Measurements from ENCODE around the gene SMPD2.
A peak's percentile ranks its signal among the peaks of the same experiment; 100 is the strongest.

Gene SMPD2, protein sequence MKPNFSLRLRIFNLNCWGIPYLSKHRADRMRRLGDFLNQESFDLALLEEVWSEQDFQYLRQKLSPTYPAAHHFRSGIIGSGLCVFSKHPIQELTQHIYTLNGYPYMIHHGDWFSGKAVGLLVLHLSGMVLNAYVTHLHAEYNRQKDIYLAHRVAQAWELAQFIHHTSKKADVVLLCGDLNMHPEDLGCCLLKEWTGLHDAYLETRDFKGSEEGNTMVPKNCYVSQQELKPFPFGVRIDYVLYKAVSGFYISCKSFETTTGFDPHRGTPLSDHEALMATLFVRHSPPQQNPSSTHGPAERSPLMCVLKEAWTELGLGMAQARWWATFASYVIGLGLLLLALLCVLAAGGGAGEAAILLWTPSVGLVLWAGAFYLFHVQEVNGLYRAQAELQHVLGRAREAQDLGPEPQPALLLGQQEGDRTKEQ

DNA sequence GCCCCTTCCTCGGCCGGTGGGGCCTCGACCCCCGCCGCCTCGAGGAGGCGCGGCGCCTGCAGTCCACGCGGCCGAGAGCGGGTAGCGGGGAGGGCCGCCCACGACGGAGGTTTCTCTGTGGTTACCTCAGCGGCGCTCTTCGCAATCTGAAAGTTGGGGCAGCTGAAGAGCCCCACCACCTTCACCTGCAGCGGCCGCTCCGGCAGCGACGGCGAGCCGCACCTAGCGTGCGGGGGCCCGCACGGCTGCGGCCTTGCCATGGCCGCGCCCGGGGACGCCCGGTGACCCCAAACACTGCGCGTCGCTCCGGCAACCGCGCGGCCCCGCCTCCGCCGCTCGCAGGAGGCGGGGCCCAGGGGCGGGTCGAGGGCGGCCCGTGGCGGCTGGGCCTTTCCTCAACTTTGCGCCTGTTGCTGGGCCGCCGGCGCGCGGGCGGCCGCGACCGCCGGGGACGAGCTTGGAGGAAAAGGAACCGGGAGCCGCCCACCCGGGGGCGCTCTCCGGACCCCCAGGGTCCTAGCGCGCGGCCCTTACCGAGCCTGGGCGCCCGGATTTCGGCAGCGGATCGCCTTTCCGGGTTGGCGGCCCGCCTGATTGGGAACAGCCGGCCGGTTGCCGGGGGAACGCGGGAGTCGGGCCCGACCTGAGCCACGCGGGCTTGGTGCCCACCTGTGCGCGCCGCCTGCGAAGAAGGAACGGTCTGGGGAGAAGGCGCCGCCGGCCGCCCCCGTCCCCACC is at the start of gene SMPD2, which contains the start of gene PPIL6:
SMPD2 (plus strand) TSS at position 394 of the 738 bp plus-strand sequence. CDS start 398 bp downstream, outside the sequence.
PPIL6 (minus strand) TSS at position 298 of the 738 bp plus-strand sequence; CDS start at position 260, 38 bp downstream.
- peak within 1 kb of the TSS; percentile 91 for H3K4me3 ChIP-seq (ENCODE audit: low read depth, low read length)
- H3K36me3 ChIP-seq (ENCODE audit: control insufficient read depth, insufficient read depth, low read length) = peaks cover 26% of the 10 kb centered on the region
- no peaks in the 10 kb centered on the region for H3K9me3 ChIP-seq (ENCODE audit: control insufficient read depth, insufficient read depth, low read length)
- peaks cover 7% of the 10 kb centered on the region for H3K4me1 ChIP-seq (ENCODE audit: control insufficient read depth, insufficient read depth, low read length)
- H3K27me3 ChIP-seq (ENCODE audit: control insufficient read depth, insufficient read depth, low read length) = peaks cover 6% of the 10 kb centered on the region
- peak within 1 kb of the TSS; percentile 81 for H3K9ac ChIP-seq (ENCODE audit: low read depth, low read length)

DNA sequence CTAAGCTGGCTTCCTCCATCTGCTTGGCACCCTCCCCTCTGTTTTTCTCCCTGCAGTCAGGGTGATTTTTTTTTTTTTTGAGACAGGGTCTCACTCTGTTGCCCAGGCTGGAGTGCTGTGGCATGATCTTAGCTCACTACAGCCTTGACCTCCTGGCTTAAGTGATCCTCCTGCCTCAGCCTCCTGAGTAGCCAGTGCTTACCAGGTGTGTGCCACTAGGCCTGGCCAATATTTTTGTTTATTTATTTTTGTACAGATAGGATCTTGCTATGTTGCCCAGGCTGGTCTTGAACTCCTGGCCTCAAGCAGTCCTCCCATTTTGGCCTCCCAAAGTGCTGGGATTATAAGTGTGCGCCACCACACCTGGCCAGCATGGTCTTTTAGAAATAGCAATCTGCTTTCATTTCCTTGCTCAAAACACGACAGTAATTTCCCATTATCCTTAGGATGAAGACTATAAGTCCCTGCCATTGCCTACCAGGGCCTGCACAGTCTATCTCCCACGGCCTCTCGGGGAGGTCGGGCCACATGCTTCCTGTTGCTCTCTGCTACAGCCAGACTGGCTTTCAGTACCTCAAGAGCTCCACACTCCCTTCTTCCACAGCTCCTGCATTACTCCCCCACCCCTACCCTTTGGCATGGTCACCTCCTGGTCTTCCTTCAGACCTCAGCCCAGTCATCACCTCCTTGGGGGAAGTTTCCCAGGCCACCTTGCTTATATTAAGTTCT is 47.2 kb upstream of the SMPD2 start:
- H3K4me3 ChIP-seq (ENCODE audit: low read depth, low read length) = no peak overlapping the region
- H3K9ac ChIP-seq (ENCODE audit: low read depth, low read length) = no peak overlapping the region
- no peaks in the 10 kb centered on the region for H3K36me3 ChIP-seq (ENCODE audit: control insufficient read depth, insufficient read depth, low read length)

DNA sequence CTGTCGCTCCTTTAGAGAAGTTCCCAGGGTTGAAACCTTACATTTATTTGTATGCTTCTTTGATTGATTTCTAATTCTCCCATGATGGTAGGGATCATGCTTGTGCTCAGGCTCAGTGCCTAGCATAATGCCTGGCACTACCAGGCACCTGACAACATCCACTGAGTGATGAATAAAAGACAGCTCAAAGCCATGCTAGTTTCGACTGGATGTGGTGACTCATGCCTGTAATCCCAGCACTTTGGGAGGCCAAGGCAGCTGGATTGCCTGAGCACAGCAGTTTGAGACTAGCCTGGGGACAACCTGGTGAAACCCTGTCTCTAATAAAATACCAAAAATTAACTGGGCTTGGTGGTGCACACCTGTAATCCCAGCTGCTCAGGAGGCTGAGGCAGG is 46.6 kb upstream of the SMPD2 start:
- no peaks in the 10 kb centered on the region for H3K9me3 ChIP-seq (ENCODE audit: control insufficient read depth, insufficient read depth, low read length)
- no peak overlapping the region for H3K4me3 ChIP-seq (ENCODE audit: low read depth, low read length)
- H3K4me1 ChIP-seq (ENCODE audit: control insufficient read depth, insufficient read depth, low read length) = no peaks in the 10 kb centered on the region
- no peaks in the 10 kb centered on the region for H3K27me3 ChIP-seq (ENCODE audit: control insufficient read depth, insufficient read depth, low read length)
- no peaks in the 10 kb centered on the region for H3K36me3 ChIP-seq (ENCODE audit: control insufficient read depth, insufficient read depth, low read length)
- H3K9ac ChIP-seq (ENCODE audit: low read depth, low read length) = no peak overlapping the region

More for the DNA sequence above, 47.2 kb upstream of the SMPD2 start:
- Histone ChIP-seq H3K4me1 (ENCODE audit: control insufficient read depth, insufficient read depth, low read length) (no peaks in the 10 kb centered on the region), H3K9me3 (ENCODE audit: control insufficient read depth, insufficient read depth, low read length) (no peaks in the 10 kb centered on the region), H3K27me3 (ENCODE audit: control insufficient read depth, insufficient read depth, low read length) (no peaks in the 10 kb centered on the region)

DNA sequence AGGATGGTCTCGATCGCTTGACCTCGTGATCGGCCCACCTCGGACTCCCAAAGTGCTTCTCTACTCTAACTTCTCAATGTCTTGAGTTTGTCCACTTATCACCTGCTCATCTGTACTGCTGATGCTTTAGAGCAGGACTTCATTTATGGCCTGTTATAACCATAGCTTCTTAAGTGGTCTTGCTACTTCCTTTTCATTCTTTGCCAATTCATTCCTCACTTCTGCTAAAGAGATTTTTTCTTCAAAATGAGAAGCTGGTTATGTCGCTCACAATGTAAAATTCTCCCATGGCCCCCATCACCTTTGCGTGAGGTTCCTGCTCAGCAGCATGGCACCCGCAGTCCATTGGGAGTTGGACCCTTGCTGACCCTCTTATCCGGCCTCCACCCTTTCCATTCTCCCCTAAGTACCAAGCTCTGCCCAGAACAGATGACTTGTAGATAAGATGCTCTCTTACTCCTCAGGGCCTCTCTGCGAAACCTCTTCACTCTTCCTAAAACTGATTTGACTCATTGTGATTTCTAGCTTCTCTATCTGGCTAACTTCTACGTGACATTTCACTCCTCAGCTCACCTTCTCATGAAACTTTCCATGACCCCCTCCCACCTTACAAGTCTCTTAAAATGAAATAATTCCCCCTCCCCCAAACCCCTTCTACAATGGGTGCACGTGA is 44.3 kb upstream of the SMPD2 start:
- Histone ChIP-seq H3K9me3 (ENCODE audit: control insufficient read depth, insufficient read depth, low read length) (no peaks in the 10 kb centered on the region), H3K9ac (ENCODE audit: low read depth, low read length) (no peak overlapping the region), H3K36me3 (ENCODE audit: control insufficient read depth, insufficient read depth, low read length) (no peaks in the 10 kb centered on the region), H3K4me1 (ENCODE audit: control insufficient read depth, insufficient read depth, low read length) (no peaks in the 10 kb centered on the region), H3K4me3 (ENCODE audit: low read depth, low read length) (no peak overlapping the region), H3K27me3 (ENCODE audit: control insufficient read depth, insufficient read depth, low read length) (no peaks in the 10 kb centered on the region)

DNA sequence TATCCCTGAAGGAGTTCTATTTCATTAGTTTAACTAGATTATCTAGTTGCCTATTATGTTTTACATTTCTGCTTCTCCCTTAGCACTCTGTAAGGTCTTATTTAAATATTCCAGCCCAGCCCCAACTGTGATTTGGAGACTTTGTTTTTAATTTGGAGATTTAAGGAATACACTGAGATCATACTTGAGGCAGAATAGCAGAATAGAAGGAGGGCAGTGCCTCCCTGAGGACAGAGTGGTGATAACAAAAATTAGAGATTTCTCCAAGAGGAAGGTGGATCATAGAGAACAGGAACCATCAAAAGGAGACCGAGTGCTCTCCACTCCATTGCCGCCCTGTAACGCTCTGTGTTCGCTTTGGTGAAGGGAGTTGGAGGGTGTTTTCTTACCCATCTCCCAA is 43.5 kb upstream of the SMPD2 start:
- Histone ChIP-seq H3K9ac (ENCODE audit: low read depth, low read length) (no peak overlapping the region), H3K36me3 (ENCODE audit: control insufficient read depth, insufficient read depth, low read length) (no peaks in the 10 kb centered on the region), H3K27me3 (ENCODE audit: control insufficient read depth, insufficient read depth, low read length) (no peaks in the 10 kb centered on the region), H3K4me3 (ENCODE audit: low read depth, low read length) (no peak overlapping the region), H3K4me1 (ENCODE audit: control insufficient read depth, insufficient read depth, low read length) (no peaks in the 10 kb centered on the region), H3K9me3 (ENCODE audit: control insufficient read depth, insufficient read depth, low read length) (no peaks in the 10 kb centered on the region)

DNA sequence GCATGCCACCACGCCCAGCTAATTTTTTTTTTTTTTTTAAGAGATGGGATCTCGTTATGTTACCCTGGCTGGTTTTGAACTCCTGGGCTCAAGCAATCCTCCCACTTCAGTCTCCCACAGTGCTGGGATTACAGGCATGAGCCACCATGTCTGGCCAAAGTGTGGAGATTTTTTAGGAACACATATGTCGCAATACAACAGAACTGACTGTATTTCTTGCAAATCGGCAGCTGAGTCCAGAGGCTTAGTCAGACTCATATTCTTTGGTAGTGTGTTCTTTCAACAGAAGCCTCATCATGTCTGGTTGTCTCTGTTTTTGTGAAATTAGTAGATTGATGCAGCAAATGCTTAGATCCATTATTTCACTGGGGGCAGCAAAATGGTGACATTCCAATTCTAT is 34.3 kb upstream of the SMPD2 start:
- no peaks in the 10 kb centered on the region for H3K36me3 ChIP-seq (ENCODE audit: control insufficient read depth, insufficient read depth, low read length)
- no peak overlapping the region for H3K9ac ChIP-seq (ENCODE audit: low read depth, low read length)
- H3K4me3 ChIP-seq (ENCODE audit: low read depth, low read length) = no peak overlapping the region
- H3K4me1 ChIP-seq (ENCODE audit: control insufficient read depth, insufficient read depth, low read length) = no peaks in the 10 kb centered on the region
- no peaks in the 10 kb centered on the region for H3K27me3 ChIP-seq (ENCODE audit: control insufficient read depth, insufficient read depth, low read length)
- no peaks in the 10 kb centered on the region for H3K9me3 ChIP-seq (ENCODE audit: control insufficient read depth, insufficient read depth, low read length)

DNA sequence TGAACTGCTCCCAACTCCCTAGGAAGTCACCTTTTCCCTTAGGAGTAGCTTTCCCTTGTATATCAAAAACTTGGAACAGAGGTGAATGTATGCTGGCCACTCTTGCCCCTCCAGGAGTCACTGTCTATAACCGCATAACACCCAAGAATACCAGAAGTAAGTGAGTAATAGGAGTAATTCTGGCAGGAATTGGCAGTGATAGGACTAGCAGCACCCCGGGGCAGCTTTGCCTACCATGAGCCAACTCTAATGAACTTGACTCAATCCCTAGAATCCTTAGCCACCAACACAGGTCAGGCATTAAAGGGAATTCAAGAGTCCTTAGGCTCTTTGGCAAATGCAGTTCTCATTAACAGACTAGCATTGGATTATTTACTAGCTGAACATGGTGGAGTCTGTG is 29.5 kb upstream of the SMPD2 start:
- H3K27me3 ChIP-seq (ENCODE audit: control insufficient read depth, insufficient read depth, low read length) = no peaks in the 10 kb centered on the region
- no peaks in the 10 kb centered on the region for H3K36me3 ChIP-seq (ENCODE audit: control insufficient read depth, insufficient read depth, low read length)
- no peak overlapping the region for H3K4me3 ChIP-seq (ENCODE audit: low read depth, low read length)
- H3K9ac ChIP-seq (ENCODE audit: low read depth, low read length) = no peak overlapping the region
- no peaks in the 10 kb centered on the region for H3K4me1 ChIP-seq (ENCODE audit: control insufficient read depth, insufficient read depth, low read length)
- H3K9me3 ChIP-seq (ENCODE audit: control insufficient read depth, insufficient read depth, low read length) = no peaks in the 10 kb centered on the region

DNA sequence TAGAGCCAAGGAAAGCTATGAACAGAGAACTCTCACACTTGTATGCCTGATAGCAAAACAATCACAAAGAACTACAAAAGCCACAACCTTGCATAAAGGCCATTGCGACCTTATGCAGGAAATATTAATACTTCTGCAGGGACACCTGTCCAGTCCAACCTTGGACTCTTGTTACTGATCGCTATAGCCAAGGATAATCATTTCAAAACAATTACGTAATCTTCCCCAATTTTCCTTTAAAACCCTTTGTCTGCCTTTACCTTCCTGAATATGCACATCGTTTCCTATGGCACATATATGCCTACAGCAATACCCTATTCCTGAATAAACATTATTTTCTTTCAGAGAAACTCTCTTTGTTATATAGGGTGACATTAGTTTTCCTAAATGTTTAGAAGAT is 22.9 kb upstream of the SMPD2 start:
- Histone ChIP-seq H3K27me3 (ENCODE audit: control insufficient read depth, insufficient read depth, low read length) (no peaks in the 10 kb centered on the region), H3K36me3 (ENCODE audit: control insufficient read depth, insufficient read depth, low read length) (no peaks in the 10 kb centered on the region), H3K4me3 (ENCODE audit: low read depth, low read length) (no peak overlapping the region), H3K4me1 (ENCODE audit: control insufficient read depth, insufficient read depth, low read length) (no peaks in the 10 kb centered on the region), H3K9ac (ENCODE audit: low read depth, low read length) (no peak overlapping the region), H3K9me3 (ENCODE audit: control insufficient read depth, insufficient read depth, low read length) (no peaks in the 10 kb centered on the region)

DNA sequence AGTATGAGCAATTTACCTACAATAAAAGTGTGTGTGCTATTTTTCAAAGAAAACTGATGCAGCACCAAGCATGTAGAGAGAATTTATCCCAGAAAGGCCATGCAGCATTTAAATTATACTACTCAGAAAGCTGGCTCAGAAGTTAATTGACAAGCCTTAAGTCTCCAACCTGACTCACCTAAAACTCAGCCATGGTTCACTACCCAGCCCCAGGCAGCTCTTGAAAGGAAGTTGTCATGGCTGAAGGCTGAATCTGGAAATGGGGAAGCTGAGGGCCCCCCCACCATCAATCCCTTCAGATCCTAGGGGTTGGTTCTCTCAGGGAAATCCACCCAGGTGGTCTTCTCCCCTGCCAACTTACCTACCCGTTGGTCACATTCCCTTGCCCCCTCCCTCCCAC is 19.8 kb upstream of the SMPD2 start:
- no peaks in the 10 kb centered on the region for H3K9me3 ChIP-seq (ENCODE audit: control insufficient read depth, insufficient read depth, low read length)
- H3K9ac ChIP-seq (ENCODE audit: low read depth, low read length) = no peak overlapping the region
- no peak overlapping the region for H3K4me3 ChIP-seq (ENCODE audit: low read depth, low read length)
- H3K27me3 ChIP-seq (ENCODE audit: control insufficient read depth, insufficient read depth, low read length) = no peaks in the 10 kb centered on the region
- H3K36me3 ChIP-seq (ENCODE audit: control insufficient read depth, insufficient read depth, low read length) = no peaks in the 10 kb centered on the region
- H3K4me1 ChIP-seq (ENCODE audit: control insufficient read depth, insufficient read depth, low read length) = no peaks in the 10 kb centered on the region

DNA sequence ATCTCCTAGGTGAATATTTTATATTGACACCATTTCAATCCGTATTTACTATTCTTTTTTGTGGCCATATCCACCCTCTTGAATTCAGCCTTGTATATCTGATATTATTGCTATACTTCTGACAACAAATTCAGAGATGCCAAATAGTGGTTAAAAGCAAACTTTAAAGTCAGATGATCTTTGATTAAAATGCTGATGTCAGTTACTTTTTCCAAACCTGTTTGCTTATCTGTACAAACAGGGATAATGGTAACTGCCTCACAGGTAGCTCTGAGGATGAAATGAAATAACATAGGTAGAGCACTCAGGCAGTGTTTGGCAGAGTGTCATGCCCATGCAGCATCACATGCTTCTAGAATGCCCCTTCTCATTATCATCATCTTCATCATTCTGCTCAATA is 19.3 kb upstream of the SMPD2 start:
- no peaks in the 10 kb centered on the region for H3K4me1 ChIP-seq (ENCODE audit: control insufficient read depth, insufficient read depth, low read length)
- H3K36me3 ChIP-seq (ENCODE audit: control insufficient read depth, insufficient read depth, low read length) = no peaks in the 10 kb centered on the region

DNA sequence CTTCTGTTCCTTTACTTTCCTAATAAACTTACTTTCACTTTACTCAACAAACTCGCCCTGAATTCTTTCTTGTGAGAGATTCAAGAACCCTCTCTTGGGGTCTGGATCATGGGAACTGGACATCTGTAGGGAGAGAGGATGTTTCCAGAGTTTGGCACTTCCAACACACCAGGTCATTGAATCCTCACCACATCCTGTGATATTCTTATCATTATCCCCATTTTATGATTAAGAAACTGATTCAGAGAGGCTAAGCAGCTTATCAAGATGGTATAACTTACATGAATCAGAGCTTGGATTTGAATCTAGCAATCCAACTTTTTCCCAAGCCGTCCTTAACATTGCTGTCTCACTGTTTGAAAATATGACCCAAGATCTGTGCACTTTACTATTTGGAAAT is 15.6 kb upstream of the SMPD2 start:
- Histone ChIP-seq H3K27me3 (ENCODE audit: control insufficient read depth, insufficient read depth, low read length) (no peaks in the 10 kb centered on the region), H3K4me3 (ENCODE audit: low read depth, low read length) (no peak overlapping the region), H3K4me1 (ENCODE audit: control insufficient read depth, insufficient read depth, low read length) (no peaks in the 10 kb centered on the region), H3K9ac (ENCODE audit: low read depth, low read length) (no peak overlapping the region), H3K36me3 (ENCODE audit: control insufficient read depth, insufficient read depth, low read length) (no peaks in the 10 kb centered on the region), H3K9me3 (ENCODE audit: control insufficient read depth, insufficient read depth, low read length) (no peaks in the 10 kb centered on the region)

More for the DNA sequence above, 19.3 kb upstream of the SMPD2 start:
- H3K9ac ChIP-seq (ENCODE audit: low read depth, low read length) = no peak overlapping the region
- H3K27me3 ChIP-seq (ENCODE audit: control insufficient read depth, insufficient read depth, low read length) = no peaks in the 10 kb centered on the region
- H3K4me3 ChIP-seq (ENCODE audit: low read depth, low read length) = no peak overlapping the region
- H3K9me3 ChIP-seq (ENCODE audit: control insufficient read depth, insufficient read depth, low read length) = no peaks in the 10 kb centered on the region
